AML-193 (cell line): ENCODE results near the gene C16orf74.

Experiments used
- DNase-seq, 2 experiments: peaks; one replicate each; lab custom pipeline; 2025; lab: John Stamatoyannopoulos, UW

C16orf74 gene

DNA sequence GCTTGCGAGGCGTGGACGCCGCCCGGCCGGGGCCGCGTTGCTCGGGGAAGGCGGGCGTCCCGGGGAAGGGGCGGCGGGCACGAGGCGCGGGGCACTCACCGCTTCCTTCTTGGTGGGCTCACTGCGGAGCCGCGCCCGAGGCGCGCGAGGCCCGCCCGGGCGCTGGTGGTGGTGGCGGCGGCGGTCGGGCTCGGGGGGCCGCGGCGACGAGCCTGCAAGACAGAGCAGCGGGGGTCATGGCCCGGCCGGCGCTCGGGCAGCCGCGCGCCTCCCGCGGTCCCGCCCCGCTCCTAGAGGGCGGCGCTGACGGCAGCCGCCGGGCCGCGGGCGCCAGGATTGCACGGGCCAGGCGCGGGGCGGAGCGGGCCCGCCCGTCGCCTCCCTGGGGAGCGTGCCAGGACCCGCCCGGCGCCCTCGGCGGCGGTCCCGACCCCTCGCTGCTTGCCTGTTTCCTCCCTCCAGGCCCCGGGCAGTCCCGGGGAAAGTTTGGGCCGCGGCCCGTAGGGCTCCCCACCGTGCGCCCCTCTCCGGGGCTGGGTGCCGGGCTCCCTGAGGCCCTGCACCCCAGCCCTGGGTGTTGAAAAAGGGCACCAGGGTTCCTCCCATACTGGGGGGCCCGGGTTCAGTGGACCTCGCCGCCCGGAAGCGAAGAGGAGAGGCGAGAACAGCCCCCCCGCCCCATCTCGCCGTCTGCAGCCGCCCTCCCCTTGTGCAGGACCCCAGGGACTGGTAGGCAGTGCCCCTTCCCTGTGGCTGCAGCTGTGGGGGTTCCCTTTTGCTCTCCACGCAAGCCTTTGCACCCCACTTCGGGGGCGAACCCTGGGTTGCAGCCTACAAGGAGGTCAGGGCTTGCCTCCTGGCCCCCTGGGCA lies at the start of gene C16orf74:
Gene C16orf74, minus strand, starts transcription at position 270 of the 871 bp plus-strand sequence. CDS start 15,879 bp downstream, outside the sequence.
- peak; percentile 16 to 17 for DNase-seq

- no peak for DNase-seq
These were observed 49.4 kb upstream of the C16orf74 start for GRCh38 chr16:85800321-85800669.

GRCh38 chr16:85799497-85800320 lies 48.8 kb upstream of the C16orf74 start, which contains the start of the genes COX4I1 and EMC8:
Gene COX4I1 (plus strand): TSS chr16:85799695. CDS start chr16:85801206, 1,511 bp downstream.
Gene EMC8 (minus strand): TSS chr16:85799544. CDS start chr16:85799295, 249 bp downstream.
- DNase-seq, result peak; percentile 71 to 80

DNA sequence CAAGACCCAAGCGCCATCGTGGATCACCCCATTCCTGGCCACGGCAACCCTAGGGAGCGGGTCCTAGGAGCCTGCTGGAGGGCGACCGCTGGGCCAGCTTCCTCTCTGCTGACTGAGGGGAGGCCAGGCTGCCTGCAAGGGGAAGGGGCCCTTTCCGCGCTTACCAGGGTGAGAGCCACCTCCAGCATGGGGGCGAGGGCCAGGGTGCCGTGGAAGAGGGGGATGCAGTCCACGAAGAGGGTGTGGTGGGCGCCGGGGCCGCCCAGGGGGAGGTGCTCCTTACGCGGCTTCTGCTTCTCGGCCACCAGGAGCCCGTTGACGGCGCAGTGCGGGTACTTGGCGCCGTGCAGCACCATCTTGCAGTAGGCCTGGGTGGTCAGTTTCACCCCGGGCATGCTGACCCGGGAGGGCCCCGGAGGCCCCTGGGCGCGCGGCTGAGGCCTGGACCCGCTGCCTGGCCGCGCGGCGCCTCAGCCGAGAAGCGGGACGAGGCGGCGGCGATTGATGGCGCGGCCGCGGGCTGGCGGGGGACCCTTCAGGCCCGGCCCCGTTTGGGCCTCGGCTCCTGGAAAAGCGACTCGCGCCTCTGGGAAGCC lies 48.1 kb upstream of the C16orf74 start:
- DNase-seq, result no peak

DNA sequence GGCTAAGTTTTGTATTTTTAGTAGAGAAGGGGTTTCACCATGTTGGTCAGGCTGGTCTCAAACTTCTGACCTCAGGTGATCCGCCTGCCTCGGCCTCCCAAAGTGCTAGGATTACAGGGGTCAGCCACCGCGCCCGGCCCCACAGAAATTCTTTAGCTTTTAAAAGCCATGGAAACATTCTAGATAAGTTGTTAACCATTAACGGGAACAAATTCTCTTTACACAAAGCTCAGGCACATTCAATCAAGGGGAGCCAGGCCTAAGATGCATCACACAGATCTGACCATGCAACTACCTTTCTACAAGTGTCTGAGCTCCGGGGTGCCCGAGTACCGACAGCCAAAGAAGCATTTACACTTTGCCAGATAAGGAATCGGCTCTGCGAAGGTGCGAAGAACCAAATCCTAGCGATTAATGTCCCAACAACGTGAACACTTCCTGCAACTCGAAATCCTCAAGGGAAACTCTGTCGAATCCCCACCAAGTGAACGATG lies 47.4 kb upstream of the C16orf74 start:
- no peak for DNase-seq

DNA sequence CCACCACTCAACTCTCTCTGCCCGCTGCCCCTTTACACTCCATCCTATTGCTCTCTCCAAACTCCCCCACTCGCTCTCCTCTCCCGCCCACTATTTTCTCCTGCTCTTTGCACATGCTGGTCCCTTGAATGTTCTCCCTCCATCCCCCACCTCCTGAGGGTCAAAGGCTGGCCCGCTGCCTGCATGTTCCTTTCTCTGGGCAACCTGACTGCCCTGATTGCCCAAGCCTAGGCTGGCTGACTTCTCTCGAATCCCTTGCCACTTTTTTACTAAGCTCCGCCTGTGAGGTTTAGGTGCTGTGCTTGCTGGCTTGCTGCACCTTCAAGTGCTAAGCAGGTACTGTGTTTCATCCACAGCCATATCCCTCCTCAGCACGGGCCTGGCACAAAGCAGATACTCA lies 45.7 kb upstream of the C16orf74 start:
- no peak for DNase-seq

DNA sequence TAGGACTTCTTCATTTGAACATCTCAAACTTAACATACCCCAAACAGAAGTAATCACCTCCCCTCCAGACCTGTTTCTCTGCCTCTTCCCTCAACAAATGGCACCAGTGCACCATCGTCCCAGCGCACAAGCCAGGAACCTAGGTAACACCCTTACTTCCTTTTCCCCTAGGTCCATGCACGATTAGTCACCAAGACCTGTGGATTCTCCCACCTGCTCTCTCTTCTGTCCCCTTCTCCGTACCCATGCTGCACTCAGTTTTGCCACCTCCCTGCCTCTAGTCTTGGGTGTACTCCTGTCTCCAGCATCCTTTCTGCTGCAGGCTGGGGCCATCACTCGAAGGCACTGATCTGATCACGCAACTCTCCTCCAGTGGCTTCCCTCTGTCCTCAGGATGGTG lies 45.3 kb upstream of the C16orf74 start:
- DNase-seq, result no peak

DNA sequence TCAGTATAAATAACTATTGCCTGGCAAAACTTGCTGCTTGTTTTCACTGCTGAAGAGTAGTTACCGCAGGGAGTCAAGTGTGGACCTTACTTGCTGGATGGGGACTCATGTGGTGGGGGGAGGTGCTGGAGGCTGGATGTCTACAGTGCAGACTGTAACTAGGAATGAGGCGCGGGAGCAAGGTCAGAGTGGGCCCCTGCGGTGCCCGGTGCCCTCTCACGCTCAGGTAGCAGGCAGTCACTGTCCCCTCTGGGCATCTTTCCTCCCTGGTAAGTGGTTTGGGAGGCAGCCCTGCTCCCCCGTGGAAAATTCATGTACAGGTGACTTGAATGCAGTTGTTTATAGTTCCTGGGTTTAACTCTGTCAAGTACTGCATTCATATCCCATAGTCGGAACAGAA lies 43.8 kb upstream of the C16orf74 start:
- no peak for DNase-seq

DNA sequence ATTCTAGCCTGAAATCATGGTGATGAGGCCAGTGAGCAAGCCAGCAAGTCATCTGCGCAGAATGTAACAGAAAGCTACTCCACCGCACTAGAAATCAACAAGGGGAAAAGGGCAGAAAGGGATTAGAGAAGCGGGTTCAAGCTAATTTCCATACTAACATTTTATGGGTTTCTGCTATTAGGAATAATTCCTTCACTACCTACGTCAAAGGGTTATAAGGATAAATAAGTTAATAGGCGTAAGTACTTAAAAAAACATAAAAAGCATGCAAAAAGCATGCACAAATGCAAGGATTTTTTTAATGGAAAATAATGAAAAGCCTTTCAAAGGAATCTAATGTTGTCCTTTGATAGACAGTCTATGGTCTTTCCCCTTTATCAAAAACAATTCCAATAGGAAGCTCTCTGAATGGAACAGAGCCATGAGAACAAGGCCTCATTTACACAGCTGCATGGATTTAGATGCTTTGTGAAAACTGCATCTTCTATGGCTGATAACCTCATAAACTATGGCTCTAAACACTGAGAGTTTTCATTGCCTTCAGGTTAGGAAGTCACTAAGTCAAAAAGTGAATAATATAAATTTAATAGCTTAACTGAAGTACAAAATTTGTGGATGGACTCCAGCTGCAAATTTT lies 42.9 kb upstream of the C16orf74 start:
- DNase-seq, result no peak

GRCh38 chr16:85789773-85790172 lies 38.9 kb upstream of the C16orf74 start:
- DNase-seq, result no peak

GRCh38 chr16:85788819-85789218 lies 37.9 kb upstream of the C16orf74 start:
- no peak for DNase-seq

DNA sequence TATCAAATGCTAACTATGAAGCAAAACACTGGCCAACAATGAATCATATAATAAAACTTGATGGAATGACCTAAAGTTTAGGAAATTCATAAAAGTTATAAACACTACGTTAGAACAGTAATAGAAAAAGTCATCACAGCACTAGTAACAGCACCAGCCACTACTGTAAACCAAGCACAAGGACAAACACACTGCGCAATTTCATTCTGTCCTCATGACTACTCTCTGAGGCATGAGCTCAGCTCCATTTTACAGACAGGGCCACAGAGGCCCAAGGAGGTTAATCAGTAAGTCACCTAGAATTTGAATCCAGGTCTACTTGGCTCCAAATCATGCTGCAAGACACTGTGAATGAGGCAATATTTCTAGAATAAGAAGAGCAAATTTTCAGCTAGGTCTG lies 35.0 kb upstream of the C16orf74 start:
- DNase-seq, result no peak

DNA sequence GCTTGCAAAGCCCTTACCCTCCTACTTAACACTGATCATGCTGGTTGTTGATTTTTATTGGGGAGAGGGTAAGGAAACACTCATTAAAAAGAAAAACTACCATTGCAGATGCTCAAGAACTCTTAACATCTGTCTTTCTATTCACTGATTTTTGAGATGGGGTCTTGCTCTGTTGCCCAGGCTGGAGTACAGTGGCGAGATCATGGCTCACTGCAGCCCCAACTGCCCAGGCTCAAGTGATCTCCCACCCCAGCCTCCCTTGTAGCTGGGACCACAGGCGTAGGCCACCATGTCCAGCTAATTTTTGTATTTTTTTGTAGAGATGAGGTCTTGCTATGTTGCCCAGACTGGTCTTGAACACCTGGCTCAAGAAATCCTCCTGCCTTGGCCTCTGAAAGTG lies 33.9 kb upstream of the C16orf74 start:
- DNase-seq, result no peak

DNA sequence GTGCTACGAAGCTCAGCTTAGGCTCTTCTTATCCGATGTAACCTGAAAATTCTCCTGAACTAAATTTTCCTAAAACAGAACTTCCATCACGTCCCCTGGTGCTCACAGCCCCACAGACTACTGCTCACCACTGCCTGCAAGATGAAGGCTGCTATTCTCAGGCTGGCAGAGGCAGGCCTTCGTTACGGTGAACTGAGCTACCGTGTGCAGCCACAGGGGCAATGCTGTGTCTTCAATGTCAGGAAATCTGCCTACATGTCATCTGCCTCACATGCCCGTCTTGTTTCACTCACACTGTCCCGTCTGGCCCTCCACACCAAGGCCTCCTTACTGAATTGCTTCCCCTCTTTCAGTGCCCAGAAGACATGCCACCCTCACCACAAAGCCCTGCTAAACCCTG lies 32.5 kb upstream of the C16orf74 start:
- DNase-seq, result no peak

- no peak for DNase-seq
These were observed 31.6 kb upstream of the C16orf74 start for GRCh38 chr16:85782451-85782850.

DNA sequence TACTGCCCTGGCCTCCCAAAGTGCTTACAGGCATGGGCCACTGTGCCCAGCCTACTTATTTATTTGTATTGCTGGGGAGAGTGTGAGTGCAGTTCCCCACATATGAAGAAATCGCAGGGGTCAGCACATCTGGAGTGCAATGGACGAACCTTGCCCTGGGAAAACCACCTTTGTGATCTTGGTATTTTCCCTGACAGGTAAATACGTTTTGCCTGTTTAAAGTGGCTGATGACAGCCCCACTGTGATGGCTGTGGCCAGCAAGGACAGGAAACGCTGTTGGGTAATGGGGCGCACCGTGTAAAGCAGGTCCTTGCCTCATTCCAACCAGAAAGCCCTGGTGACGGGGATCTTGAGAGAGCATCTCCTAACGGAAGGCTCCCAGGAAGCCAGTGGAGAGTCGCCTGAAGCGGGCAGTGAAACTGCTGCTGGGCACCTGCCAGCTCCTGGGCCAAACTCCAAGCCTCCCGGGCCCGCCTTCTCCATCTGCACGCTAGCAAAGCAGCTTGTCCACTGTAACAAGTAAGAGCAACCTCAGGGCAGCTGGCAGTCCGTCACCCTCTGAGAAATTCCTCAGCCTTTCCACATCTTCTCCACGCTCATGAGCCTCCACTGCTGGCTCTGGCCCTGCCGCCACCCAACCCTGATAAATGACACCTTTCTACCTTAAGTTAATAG lies 30.9 kb upstream of the C16orf74 start:
- no peak for DNase-seq

DNA sequence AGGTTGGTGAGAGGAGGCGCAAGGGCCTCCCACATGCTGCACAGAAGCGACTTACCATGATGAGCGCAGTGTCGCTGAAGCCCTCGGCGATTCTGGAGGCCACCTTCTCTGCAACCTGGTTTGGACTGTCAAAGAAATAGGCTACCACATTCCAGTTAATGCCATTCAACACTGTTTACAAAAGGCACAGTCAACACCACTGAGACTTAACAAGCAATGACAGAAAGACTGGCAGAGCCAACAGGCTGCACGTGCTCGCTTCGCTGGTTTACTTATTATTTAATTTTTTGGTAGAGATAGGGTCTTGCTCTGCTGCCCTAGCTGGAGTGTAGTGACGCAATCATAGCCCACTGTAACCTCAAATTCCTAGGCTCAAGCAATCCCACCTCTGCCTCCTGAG lies 30.3 kb upstream of the C16orf74 start:
- DNase-seq, result no peak

DNA sequence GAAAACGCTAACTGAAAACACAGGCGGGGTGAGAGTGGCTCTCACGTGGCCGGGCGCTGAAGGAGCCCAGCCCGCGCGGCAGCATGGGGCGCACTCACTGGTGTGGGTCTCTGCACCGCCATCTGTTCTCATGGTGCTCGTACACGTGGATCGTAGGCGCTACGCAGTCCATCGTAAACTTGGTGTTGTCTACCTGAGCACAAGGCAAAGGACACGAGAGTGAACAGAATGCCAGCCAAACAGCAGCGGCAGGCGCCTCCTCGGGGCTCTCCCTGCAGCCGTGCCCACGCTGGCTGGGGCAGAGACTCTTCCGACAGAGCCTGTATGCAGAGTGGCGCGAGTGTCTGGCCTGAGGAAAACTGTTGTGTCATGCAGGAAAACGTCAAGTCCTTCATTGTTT lies 29.4 kb upstream of the C16orf74 start:
- no peak for DNase-seq

DNA sequence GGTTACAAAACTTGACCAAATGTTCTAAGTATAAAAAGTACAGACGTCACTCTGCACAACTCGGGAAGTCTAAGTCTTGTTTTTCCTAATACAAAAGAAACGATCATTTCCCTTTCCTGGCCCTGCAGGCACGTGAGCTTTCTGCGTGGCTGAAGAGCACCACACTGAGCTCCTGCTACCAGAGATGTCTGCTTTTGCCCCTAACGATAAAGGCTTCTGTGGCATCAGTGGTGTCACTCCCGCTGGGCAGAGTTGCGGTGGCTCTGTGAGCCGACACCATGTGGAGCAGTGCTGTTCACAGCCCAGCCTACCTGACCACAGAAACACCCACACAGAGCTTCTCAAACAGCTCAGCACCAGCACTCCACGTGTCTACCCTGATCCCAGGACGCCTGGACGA lies 28.0 kb upstream of the C16orf74 start:
- no peak for DNase-seq

- no peak for DNase-seq
These were observed 26.9 kb upstream of the C16orf74 start for GRCh38 chr16:85777583-85778310.

DNA sequence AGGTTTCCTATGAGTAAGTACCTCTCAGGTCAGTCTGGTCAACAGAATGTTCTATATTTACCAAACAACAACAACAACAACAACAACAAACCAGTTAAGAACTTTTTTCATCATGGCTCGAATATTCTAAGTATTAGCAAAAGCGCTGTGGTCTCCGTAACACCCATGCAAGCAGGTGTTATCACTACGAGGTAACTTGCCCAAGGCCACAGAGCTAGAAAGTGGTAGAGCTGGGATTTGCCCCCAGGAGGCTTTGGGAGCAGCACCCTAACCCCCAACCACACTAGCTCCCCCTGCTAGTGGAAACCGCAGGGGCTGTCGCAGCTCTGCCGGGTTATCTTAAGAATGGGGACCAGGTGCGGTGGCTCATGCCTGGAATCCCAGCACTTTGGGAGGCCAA lies 23.9 kb upstream of the C16orf74 start:
- no peak for DNase-seq
